Muscle layer of duodenum (tissue), 2 donors: ENCODE data around the gene CSNK2A1.

Source experiments
- H3K27ac ChIP-seq: one replicate; pipeline ENCODE4 v1.7.0; 2013; ENCODE audit warnings: mild to moderate bottlenecking, low read length
- H3K27me3 ChIP-seq: one replicate; pipeline ENCODE4 v1.7.0; 2013; ENCODE audit warnings: low read depth, mild to moderate bottlenecking, control low read depth, low read length
- H3K36me3 ChIP-seq, 2 donors: one replicate each; pipeline ENCODE4 v1.7.0; 2013; ENCODE audit warnings: low read length in 2 of 2, control low read depth in 1 of 2, mild to moderate bottlenecking in 1 of 2; ENCODE audit not compliant: insufficient read depth in 2 of 2, control insufficient read depth in 1 of 2
- H3K4me1 ChIP-seq, 2 donors: one replicate each; pipeline ENCODE4 v1.7.0; 2013; ENCODE audit warnings: low read length in 2 of 2, mild to moderate bottlenecking in 2 of 2, control low read depth in 1 of 2, moderate library complexity in 1 of 2; ENCODE audit not compliant: insufficient read depth in 2 of 2, control insufficient read depth in 1 of 2
- H3K4me3 ChIP-seq, 2 donors: one replicate each; pipeline ENCODE4 v1.7.0; 2013; ENCODE audit warnings: low read length in 2 of 2, low read depth in 1 of 2, mild to moderate bottlenecking in 1 of 2
- H3K9me3 ChIP-seq, 2 donors: one replicate each; pipeline ENCODE4 v1.7.0; 2013; ENCODE audit warnings: low read length in 2 of 2, control low read depth in 1 of 2, mild to moderate bottlenecking in 1 of 2; ENCODE audit not compliant: control insufficient read depth in 1 of 2
- donor health status: healthy.

The CSNK2A1 gene

DNA sequence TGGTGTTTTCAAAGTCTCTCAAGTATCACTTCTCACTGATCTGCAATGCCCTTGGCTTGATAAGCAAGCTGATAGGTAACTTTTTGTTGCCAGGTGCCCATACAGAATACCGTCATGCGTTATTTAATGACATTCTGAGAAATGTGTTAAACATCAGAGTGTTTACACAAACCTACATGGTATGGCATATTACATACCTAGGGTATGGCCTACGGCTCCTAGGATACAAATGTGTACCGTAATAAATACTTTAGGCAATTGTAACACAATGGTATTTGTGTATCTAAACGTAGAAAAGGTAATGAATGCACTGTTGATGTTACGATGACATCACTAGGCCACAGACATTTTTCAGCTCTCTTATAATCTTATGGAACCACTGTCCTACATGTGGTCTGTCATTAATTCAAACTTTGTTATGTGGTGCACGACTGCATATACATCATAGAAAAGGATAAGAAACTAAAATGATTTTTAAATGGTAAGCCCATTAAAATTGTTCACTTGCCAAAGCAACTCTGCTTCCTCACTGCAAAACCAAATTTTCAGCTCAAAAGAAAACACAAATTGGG is 35.7 kb downstream of the CSNK2A1 start:
- no peak overlapping the region for H3K4me3 ChIP-seq
- no peaks in the 10 kb centered on the region for H3K9me3 ChIP-seq
- H3K27me3 ChIP-seq, result no peaks in the 10 kb centered on the region
- H3K4me1 ChIP-seq, result peaks cover 0 to 6% of the 10 kb centered on the region in 2 donors
- H3K36me3 ChIP-seq, result peaks cover 23 to 35% of the 10 kb centered on the region in 2 donors
- H3K27ac ChIP-seq, result no peak overlapping the region

DNA sequence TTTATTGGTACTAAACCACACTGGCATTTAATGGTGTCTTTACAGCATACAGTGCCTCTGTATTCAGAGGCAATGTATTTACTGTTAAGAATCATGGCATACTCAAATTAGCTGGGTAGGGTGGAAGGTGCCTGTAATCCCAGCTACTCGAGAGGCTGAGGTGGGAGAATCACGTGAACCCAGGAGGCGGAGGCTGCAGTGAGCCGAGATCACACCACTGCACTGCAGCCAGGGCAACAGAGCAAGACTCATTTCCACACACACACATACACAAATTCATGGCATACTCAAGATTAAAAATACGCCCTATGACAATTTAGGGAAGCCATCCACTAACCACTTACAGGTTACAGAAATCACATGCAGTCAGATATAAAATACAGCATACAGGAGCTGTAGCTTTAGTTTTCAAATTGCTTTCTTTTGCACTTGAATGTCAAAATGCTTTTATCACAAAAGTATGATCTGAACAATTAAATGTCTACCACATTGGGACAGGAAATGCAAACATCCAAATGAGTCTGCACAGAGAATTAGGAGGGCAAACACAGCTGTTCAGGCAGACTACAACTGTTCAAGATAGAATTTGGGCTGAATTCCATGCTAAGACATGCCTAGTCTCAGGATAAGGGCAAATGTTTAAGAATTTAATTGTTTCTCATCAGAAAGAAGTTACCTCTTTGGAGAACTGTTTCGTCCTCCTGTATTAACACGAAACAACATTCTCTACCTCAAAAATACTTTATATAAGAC is 36.4 kb downstream of the CSNK2A1 start:
- peaks cover 28 to 41% of the 10 kb centered on the region in 2 donors for H3K36me3 ChIP-seq
- H3K4me3 ChIP-seq, result no peak overlapping the region
- no peaks in the 10 kb centered on the region for H3K9me3 ChIP-seq
- peaks cover 0 to 6% of the 10 kb centered on the region in 2 donors for H3K4me1 ChIP-seq
- H3K27me3 ChIP-seq, result no peaks in the 10 kb centered on the region
- no peak overlapping the region for H3K27ac ChIP-seq

DNA sequence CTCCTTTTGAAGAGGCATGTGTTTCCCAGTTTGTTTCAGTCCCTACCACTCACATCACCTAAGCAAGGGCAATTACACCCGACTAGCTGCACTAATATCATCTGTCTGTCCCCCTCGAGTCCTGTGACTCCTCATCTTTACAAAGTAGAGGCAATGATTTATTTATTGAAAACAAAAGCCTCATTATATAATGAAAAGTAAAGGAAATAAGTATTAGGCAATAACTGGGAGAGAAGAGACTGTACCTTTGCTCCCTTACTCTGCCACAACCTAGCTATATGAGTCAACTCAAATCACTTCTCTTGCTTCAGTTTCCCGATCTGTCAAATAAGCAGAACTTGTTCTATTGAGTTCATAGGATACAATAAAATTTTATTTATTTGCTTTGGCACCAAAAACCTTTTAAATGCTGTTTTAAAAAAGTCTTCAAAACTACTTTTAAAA is 38.9 kb downstream of the CSNK2A1 start:
- Histone ChIP-seq H3K4me3 (no peak overlapping the region), H3K27me3 (no peaks in the 10 kb centered on the region), H3K27ac (no peak overlapping the region), H3K36me3 (peaks cover 35 to 56% of the 10 kb centered on the region in 2 donors), H3K9me3 (no peaks in the 10 kb centered on the region), H3K4me1 (peaks cover 0 to 6% of the 10 kb centered on the region in 2 donors)

DNA sequence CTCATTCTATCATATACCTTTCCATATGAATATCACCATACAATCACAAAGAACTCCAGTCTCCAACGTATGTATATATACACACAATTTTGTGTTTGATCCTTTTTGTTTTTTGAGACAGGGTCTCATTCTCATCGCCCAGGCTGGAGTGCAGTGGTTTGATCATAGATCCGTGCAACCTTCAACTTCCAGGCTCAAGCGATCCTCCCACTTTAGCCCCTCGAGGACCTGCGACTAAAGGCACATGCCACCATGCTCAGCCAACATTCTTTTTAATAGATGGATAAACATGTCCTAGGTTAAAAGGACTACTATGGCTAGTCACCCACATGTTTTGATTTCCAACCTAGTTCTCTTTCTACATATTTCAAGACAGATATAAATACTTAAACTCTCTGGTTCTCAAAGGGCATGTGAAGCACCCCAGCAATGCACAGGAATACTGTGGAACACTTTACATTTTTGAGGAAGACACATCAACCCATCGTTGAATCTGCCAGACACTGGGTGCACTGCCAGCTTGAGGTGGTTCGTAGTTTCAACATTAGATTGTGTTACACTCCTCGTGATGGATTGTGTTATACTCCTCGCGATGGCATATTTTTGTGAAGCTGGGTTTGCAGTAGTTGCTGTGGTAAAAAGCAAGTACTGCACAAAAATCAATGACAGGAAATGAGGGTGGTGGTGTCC is 40.4 kb downstream of the CSNK2A1 start:
- H3K4me3 ChIP-seq, result no peak overlapping the region
- peaks cover 49 to 68% of the 10 kb centered on the region in 2 donors for H3K36me3 ChIP-seq
- H3K27me3 ChIP-seq, result no peaks in the 10 kb centered on the region
- no peak overlapping the region for H3K27ac ChIP-seq
- no peaks in the 10 kb centered on the region for H3K4me1 ChIP-seq
- no peaks in the 10 kb centered on the region for H3K9me3 ChIP-seq

DNA sequence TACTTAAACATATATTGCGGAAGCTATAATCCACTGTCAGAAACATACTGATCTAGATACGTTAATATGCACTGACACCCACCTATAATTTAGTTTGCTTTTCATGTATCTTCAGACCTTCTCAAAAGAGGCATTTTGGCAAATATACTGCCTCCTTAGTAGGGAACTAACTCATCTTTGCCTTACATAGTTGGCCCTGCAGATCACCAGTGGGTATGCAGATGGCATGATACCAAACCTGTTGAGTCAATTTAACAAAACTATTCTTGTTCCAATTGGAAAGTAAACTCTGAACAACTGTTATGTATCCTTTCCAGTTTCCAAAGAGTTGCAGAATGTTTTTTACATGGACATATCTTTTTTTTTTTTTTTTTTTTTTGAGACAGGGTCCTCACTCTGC is 45.6 kb downstream of the CSNK2A1 start:
- Histone ChIP-seq H3K27ac (no peak overlapping the region), H3K36me3 (peaks cover 60 to 65% of the 10 kb centered on the region in 2 donors), H3K4me1 (no peaks in the 10 kb centered on the region), H3K4me3 (no peak overlapping the region), H3K9me3 (no peaks in the 10 kb centered on the region), H3K27me3 (no peaks in the 10 kb centered on the region)

DNA sequence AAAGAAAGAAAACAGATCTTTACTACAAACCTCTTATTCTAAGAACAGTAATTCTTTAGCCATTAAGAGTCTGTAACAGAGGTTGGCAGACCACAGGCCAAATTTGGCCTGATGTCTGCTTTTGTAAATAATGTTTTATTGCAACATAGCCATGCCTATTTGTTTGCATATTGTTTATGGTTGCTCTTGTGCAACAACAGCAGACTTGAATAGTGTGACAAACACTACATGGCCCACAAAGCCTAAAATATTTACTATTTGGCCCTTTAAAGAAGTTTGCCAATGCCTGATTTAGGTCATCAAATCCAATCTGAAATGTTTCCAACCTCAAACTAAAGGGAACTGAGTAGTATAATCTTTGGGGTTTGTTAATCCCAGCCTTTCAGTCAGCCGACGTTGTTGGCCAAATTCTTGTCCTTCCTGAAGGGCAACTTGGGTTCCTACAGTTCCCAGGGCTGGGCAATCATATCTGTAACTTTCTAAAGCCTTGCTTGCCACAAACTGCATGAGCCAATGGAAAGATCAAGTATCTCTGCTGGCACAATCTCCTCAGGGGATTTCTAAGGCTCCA is 47.4 kb downstream of the CSNK2A1 start:
- Histone ChIP-seq H3K27me3 (no peaks in the 10 kb centered on the region), H3K4me1 (no peaks in the 10 kb centered on the region), H3K36me3 (peaks cover 49 to 76% of the 10 kb centered on the region in 2 donors), H3K4me3 (no peak overlapping the region), H3K9me3 (no peaks in the 10 kb centered on the region), H3K27ac (no peak overlapping the region)

DNA sequence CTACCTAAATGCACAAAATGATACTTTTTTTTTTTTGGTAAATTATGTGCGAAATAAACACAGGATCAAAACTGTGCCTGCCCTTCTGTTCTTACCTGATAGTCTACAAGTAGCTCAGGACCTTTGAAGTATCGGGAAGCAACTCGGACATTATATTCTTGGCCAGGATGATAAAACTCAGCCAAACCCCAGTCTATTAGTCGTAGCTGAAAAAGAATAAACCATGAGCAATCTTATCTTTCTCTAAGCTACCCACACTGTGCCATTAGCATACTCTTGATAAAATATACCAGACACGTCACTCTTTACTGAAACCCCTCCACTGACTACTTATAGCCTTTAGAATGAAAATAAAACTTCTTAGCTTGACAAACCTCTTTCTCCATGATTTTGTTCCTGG is 51.4 kb downstream of the CSNK2A1 start:
- peaks cover 50 to 78% of the 10 kb centered on the region in 2 donors for H3K36me3 ChIP-seq
- H3K4me3 ChIP-seq, result no peak overlapping the region
- H3K27me3 ChIP-seq, result no peaks in the 10 kb centered on the region
- no peak overlapping the region for H3K27ac ChIP-seq
- H3K4me1 ChIP-seq, result no peaks in the 10 kb centered on the region
- no peaks in the 10 kb centered on the region for H3K9me3 ChIP-seq

DNA sequence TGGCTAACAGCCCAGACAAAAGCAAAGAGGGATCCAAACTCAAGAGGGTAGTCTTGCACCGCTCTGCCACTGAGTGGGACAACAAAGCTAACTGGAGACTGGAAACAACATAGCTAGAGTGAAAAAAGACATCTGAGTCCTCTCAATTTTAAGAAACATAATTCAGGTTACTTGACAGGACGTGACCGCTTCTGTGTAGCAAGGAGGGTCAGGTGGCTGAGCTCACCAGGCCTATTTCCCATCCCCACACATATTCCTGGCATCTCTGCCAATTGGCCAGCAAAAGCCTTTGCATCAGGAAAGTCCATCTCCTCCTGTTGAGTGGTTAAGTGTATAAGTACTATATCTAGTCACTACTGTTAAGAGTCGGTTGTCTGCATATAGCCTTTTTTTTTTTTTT is 55.9 kb downstream of the CSNK2A1 start:
- H3K9me3 ChIP-seq, result no peaks in the 10 kb centered on the region
- H3K36me3 ChIP-seq, result peaks cover 58 to 82% of the 10 kb centered on the region in 2 donors
- H3K4me1 ChIP-seq, result no peaks in the 10 kb centered on the region
- H3K27me3 ChIP-seq, result no peaks in the 10 kb centered on the region
- no peak overlapping the region for H3K4me3 ChIP-seq
- H3K27ac ChIP-seq, result no peak overlapping the region

DNA sequence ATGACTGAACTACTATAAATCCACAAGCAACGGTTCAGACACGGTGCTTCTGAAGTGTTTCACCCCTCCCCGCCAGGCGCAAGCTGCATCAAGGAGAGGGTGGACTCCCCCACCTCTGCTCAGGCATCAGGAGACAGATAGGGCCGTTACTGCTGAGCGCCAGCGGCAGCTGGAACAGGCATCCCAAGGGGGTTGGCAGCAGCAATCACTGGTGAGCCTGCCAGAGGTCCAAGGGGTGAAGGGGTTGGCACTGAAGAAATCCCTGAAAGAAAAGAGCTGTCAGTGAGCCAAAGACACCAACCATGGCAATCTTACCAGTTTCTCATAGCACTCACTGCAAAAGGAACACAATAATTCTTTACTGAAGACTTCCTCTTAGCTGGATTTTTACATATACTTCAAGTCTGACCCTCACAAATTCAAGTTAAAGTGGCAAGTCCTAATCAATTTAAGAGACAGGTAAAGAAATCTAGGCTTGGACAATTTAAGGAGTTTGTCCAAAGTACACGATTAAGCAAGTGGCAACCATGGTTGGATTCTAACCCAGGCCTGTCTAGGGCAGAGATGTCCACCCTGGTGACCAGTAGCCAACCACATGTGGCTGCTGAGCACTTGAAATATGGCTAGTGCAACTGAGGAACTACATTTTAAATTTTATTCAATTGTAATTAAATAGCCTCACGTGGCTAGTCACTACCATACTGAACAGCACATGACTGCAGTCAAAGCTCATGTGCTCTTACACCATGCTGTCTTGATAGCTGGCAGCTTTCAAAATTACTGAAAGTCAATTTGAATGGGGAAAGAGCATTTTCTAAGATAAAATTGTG is 59.6 kb downstream of the CSNK2A1 start:
- no peak overlapping the region for H3K4me3 ChIP-seq
- H3K27ac ChIP-seq, result no peak overlapping the region
- H3K4me1 ChIP-seq, result no peaks in the 10 kb centered on the region
- peaks cover 62 to 76% of the 10 kb centered on the region in 2 donors for H3K36me3 ChIP-seq
- H3K9me3 ChIP-seq, result no peaks in the 10 kb centered on the region
- H3K27me3 ChIP-seq, result no peaks in the 10 kb centered on the region

DNA sequence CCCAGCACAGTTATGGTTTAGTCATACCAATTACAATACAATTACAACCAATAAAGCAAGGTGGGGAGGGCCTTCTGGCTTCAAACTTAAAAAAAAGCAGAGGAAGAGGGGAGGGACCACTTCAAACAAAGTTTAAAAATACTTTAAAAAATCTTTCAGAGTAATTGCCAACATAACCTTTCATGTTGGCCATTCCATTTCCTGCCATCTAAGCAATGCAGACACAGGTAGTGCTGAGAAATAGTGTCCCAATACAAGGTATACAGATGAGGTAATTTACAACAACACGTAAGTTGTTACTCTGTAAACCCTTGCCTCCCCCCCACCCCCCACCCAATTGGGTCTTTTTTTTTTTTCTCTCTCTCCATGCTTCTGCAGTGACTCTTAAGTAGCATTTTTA is 62.4 kb downstream of the CSNK2A1 start:
- Histone ChIP-seq H3K4me3 (no peak overlapping the region), H3K4me1 (no peaks in the 10 kb centered on the region), H3K9me3 (no peaks in the 10 kb centered on the region), H3K27ac (no peak overlapping the region), H3K36me3 (peaks cover 38 to 53% of the 10 kb centered on the region in 2 donors), H3K27me3 (no peaks in the 10 kb centered on the region)
